Prostate gland (tissue), 2 donors: ENCODE data around the gene LIPN. TPM values are rescaled to one million over a fixed set of nuclear protein-coding genes. Genes with fewer than 3 reads are reported as not detected.

Source experiments
- DNase-seq: peaks from one replicate; pipeline ENCODE4 v3.0.0-alpha.2; 2019; ENCODE audit warnings: low spot score
- H3K27ac ChIP-seq, 2 donors: fragments of 200-600 bp; sonication (generic); 2 replicates each; pipeline ENCODE4 v1.5.1; 2017 to 2019
- H3K27me3 ChIP-seq: fragments of 200-600 bp; sonication (generic); replicated peaks from 2 replicates; pipeline ENCODE4 v1.5.1; 2019; ENCODE audit not compliant: insufficient read depth
- H3K36me3 ChIP-seq, 2 donors: fragments of 200-600 bp; sonication (generic); 1 replicate in 1 of 2; 2 replicates in 1 of 2; pipeline versions ENCODE4 v1.5.1 to v1.8.1; 2017 to 2019
- H3K4me1 ChIP-seq: fragments of 200-600 bp; sonication (generic); replicated peaks from 2 replicates; pipeline ENCODE4 v1.5.1; 2019
- H3K4me3 ChIP-seq, 2 donors: fragments of 200-600 bp; sonication (generic); 2 replicates each; pipeline ENCODE4 v1.5.1; 2017 to 2019
- H3K9me3 ChIP-seq: fragments of 200-600 bp; sonication (generic); 2 replicates; pipeline ENCODE4 v1.5.1; 2017
- POLR2A ChIP-seq: fragments of 450-650 bp; IDR thresholded peaks from one replicate; pipeline ENCODE4 v1.6.1; 2016; ENCODE audit warnings: antibody characterized with exemption, mild to moderate bottlenecking
- POLR2AphosphoS5 ChIP-seq: sonication (generic); formaldehyde crosslinking; IDR thresholded peaks from one replicate; pipeline ENCODE4 v1.6.1; 2017; ENCODE audit warnings: antibody characterized with exemption
- WGBS: methylation state at CpG from one replicate; pipeline ENCODE4 v1.1.5; 2018; 5-methylcytosine and 5-hydroxymethylcytosine counted together
- intact Hi-C: fragments of 100-400 bp; cut with DNase I; formaldehyde crosslinking; loops from one replicate; pipeline ENCODE4 v1.14.2; 2022
- total RNA-seq, 2 donors: library from RNA; depleted of rRNA; stranded (reverse); fragments of >200 nt; gene quantifications; one replicate each; pipeline ENCODE4 v1.1.0, GENCODE V29; 2016
- TF ChIP-seq, protein P1 (sequence below), 4 experiments: fragments of 200-600 bp in 2 of 4; fragments of 450-650 bp in 2 of 4; sonication (generic) in 2 of 4; IDR thresholded peaks; 1 replicate in 3 of 4; 2 replicates in 1 of 4; pipeline ENCODE4 v1.5.1; 2016 to 2019; ENCODE audit warnings: antibody characterized with exemption in 4 of 4, mild to moderate bottlenecking in 2 of 4, moderate library complexity in 2 of 4

Gene LIPN
- total RNA-seq, 2 donors from 2014 or later: not detected

- 42% methylated on average over 6 of the region's 6 CpGs for WGBS
- DNase-seq: no peak
- Histone ChIP-seq H3K4me3 (no peak overlapping the region), H3K36me3 (no peaks in the 10 kb centered on the region), H3K9me3 (no peaks in the 10 kb centered on the region), H3K27me3 (no peaks in the 10 kb centered on the region), H3K27ac (no peak overlapping the region), H3K4me1 (no peaks in the 10 kb centered on the region)
- no peak for TF ChIP-seq POLR2A
- no peak for TF ChIP-seq POLR2AphosphoS5
- TF ChIP-seq, protein P1, sequence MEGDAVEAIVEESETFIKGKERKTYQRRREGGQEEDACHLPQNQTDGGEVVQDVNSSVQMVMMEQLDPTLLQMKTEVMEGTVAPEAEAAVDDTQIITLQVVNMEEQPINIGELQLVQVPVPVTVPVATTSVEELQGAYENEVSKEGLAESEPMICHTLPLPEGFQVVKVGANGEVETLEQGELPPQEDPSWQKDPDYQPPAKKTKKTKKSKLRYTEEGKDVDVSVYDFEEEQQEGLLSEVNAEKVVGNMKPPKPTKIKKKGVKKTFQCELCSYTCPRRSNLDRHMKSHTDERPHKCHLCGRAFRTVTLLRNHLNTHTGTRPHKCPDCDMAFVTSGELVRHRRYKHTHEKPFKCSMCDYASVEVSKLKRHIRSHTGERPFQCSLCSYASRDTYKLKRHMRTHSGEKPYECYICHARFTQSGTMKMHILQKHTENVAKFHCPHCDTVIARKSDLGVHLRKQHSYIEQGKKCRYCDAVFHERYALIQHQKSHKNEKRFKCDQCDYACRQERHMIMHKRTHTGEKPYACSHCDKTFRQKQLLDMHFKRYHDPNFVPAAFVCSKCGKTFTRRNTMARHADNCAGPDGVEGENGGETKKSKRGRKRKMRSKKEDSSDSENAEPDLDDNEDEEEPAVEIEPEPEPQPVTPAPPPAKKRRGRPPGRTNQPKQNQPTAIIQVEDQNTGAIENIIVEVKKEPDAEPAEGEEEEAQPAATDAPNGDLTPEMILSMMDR (IDR thresholded peaks at IDR 0.05): no peak
- intact Hi-C loops: no loop called here
Observed at GRCh38 chr10:88804083-88804812, 44.4 kb downstream of the LIPN start.

DNA sequence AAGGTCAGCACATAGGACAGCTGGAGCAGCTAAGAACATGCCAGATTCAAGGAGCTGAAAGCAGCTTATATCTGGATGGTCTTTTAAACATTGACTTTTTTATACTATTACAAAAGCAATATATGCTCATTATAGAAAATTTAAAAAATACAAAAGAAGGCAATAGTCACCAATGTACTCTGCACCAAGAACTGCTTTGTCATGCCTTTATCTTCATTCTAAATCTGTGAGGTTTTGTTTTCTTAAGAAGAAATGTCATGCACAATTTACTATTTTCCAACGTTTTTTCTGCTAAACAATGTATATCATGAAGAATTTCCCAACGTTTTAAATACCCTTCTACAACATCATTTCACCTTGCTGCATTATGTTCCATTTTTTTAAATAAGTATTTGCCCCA, 45.5 kb downstream of the LIPN start:
- no peaks in the 10 kb centered on the region for H3K4me1 ChIP-seq
- no peaks in the 10 kb centered on the region for H3K36me3 ChIP-seq
- TF ChIP-seq, protein P1 (IDR thresholded peaks at IDR 0.05): no peak
- TF ChIP-seq POLR2AphosphoS5: no peak
- no peak for TF ChIP-seq POLR2A
- H3K27ac ChIP-seq: no peak overlapping the region
- no peaks in the 10 kb centered on the region for H3K9me3 ChIP-seq
- WGBS: 37% methylated on average over 2 of the region's 2 CpGs
- no peak overlapping the region for H3K4me3 ChIP-seq
- intact Hi-C loops: no loop called here
- DNase-seq: no peak
- no peaks in the 10 kb centered on the region for H3K27me3 ChIP-seq

- Histone ChIP-seq H3K4me3 (no peak overlapping the region), H3K36me3 (no peaks in the 10 kb centered on the region), H3K9me3 (no peaks in the 10 kb centered on the region), H3K27me3 (no peaks in the 10 kb centered on the region), H3K4me1 (no peaks in the 10 kb centered on the region), H3K27ac (no peak overlapping the region)
- intact Hi-C loops: no loop called here
- WGBS: 95% methylated on average over 3 of the region's 3 CpGs
- TF ChIP-seq POLR2AphosphoS5: no peak
- TF ChIP-seq, protein P1 (IDR thresholded peaks at IDR 0.05): no peak
- TF ChIP-seq POLR2A: no peak
- no peak for DNase-seq
Observed at GRCh38 chr10:88805924-88806323, 46.1 kb downstream of the LIPN start.

DNA sequence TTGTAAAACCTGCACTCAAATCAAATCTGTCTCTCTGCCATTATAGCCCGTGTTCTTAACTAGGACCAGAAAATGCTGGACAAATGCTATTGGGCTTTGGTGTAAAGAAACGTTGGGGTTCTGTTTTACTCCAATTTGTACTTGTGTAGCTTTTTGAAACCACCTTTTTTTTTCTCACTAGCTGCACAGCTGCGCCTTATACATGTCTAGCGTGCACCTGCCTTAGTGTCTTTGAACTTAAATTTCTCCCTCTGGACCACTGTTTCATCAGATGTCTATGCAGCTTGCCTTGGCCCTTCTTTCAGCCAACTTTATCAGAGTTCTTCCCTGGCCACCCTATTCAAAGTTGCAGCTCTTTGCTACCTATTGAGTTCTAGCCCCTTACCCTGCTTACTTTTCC, 49.8 kb downstream of the LIPN start:
- Histone ChIP-seq H3K4me3 (no peak overlapping the region), H3K36me3 (no peaks in the 10 kb centered on the region), H3K27ac (no peak overlapping the region), H3K4me1 (peaks cover 3% of the 10 kb centered on the region), H3K9me3 (no peaks in the 10 kb centered on the region), H3K27me3 (no peaks in the 10 kb centered on the region)
- 69% methylated on average over 4 of the region's 4 CpGs for WGBS
- DNase-seq: no peak
- intact Hi-C loops: no loop called here
- TF ChIP-seq, protein P1 (IDR thresholded peaks at IDR 0.05): no peak
- TF ChIP-seq POLR2A (no peak), POLR2AphosphoS5 (no peak)
